Cardiac fibroblast (primary cell): ENCODE results near the gene NME3.

Experiments used
- DNase-seq, 2 donors: peaks; one replicate each; pipeline versions ENCODE4 v3.0.0 to v3.0.0-alpha.2; 2010; ENCODE audit warnings: low read depth in 2 of 2
- H3K4me3 ChIP-seq, 2 donors: replicated peaks in 1 of 2; 1 replicate in 1 of 2; 2 replicates in 1 of 2; pipeline ENCODE4 v1.5.1; 2011; ENCODE audit warnings: low read depth in 2 of 2, low read length in 2 of 2, mild to moderate bottlenecking in 2 of 2, moderate library complexity in 1 of 2
- TF ChIP-seq, protein P1 (sequence below): IDR thresholded peaks from one replicate; pipeline ENCODE4 v1.5.1; 2011; ENCODE audit warnings: low read depth, mild to moderate bottlenecking, low read length, inconsistent platforms

NME3 gene

DNA sequence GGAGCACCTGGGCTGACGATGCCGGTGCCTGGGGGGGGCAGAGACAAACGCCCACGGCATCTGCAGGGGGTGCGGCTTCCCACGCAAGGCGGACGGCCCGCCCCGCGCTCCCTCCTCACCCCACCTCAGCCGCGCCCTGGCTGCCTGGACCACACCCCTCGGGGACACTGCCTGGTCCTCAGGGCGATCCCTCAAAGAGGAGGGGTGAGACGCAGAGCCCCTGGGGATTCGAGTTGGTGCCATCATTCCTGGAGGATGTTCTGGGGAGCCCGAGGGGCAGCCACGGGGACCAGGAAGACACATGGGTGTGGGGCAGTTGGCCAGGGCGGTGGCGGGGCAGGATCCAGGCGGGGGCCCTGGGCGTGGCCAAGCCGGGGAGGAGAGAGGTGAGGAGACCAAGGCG is 18.3 kb upstream of the NME3 start:
- H3K4me3 ChIP-seq: no peak overlapping the region
- no peak for DNase-seq
- TF ChIP-seq, protein P1, sequence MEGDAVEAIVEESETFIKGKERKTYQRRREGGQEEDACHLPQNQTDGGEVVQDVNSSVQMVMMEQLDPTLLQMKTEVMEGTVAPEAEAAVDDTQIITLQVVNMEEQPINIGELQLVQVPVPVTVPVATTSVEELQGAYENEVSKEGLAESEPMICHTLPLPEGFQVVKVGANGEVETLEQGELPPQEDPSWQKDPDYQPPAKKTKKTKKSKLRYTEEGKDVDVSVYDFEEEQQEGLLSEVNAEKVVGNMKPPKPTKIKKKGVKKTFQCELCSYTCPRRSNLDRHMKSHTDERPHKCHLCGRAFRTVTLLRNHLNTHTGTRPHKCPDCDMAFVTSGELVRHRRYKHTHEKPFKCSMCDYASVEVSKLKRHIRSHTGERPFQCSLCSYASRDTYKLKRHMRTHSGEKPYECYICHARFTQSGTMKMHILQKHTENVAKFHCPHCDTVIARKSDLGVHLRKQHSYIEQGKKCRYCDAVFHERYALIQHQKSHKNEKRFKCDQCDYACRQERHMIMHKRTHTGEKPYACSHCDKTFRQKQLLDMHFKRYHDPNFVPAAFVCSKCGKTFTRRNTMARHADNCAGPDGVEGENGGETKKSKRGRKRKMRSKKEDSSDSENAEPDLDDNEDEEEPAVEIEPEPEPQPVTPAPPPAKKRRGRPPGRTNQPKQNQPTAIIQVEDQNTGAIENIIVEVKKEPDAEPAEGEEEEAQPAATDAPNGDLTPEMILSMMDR: no peak

DNA sequence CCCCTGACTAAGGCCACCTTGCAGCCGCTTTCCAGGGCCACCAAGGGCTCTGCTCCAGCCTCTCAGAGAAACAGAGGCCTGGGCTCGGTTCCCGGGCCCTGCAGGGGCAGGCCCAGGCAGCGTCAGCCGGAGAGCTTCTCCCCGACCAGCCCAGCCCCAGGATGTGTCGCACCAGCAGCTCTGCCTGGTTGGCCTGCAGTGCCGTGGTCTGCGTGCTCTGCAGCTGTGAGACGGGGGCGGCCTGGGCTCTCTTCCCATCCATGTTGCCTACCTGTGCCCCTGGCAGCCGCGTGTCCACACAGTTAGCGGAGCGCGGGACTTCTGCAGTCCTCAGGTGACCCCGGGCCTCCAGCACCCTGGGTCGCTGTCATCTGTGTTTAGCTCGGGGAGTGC is 17.4 kb upstream of the NME3 start:
- H3K4me3 ChIP-seq: no peak overlapping the region
- DNase-seq: no peak
- TF ChIP-seq, protein P1: no peak

DNA sequence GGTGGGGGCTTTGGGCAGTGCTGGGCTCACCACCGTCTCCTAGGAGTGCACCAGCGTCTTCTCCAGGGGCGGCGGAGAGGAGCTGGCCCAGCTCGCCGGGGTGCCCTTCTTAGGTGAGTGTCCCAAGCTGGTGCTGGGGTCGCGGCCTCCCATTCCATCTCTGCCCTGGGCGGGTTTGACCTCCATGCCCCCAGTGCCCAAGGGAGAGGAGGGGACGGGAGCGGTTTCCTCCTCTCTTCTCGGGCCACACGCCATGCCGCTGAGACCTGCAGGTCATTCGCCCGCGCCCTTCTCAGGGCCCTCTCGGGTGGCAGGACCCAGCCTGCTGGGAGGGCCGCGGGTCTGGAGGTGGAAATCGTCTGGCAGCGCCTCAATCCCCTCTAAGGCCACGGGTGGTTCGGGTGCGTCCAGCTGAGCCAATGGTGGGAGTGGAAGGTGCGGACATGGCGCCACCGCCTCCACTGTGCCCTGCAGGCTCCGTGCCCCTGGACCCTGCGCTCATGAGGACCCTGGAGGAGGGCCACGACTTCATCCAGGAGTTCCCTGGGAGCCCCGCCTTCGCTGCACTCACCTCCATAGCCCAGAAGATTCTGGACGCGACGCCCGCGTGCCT is 16.9 kb upstream of the NME3 start:
- TF ChIP-seq, protein P1: no peak
- no peak for DNase-seq
- H3K4me3 ChIP-seq: no peak overlapping the region

DNA sequence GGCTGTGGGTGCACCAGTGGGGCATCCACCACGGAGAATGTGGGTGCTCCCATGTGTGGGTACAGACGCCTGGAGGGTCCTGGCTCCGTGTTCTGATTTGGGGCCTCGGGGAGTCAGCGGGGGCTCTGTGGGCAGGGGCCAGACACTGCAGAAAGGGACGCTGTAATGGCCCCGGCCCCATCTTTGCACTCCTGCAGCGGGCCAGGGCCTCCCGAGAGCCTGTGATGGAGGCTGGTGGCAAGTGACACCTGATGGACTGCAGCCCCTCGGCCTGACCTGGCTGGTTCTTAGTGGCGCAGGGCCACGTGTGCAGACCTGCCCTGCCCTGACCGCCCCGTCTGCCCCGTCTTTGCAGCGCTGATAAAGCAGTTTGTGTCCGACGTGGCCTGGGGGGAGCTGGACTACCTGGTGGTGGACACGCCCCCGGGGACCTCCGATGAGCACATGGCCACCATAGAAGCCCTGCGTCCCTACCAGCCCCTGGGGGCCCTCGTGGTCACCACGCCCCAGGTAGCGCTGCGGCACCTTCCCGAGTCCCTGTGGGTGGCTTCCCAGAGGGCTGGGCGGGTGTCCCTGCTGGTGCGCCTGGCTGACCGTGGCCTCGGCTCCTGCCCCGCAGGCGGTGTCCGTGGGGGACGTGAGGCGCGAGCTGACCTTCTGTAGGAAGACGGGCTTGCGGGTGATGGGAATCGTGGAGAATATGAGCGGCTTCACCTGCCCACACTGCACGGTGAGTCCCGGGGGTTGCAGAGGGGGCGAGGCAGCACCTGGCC is 16.2 kb upstream of the NME3 start:
- TF ChIP-seq, protein P1: no peak
- H3K4me3 ChIP-seq: no peak overlapping the region
- no peak for DNase-seq

DNA sequence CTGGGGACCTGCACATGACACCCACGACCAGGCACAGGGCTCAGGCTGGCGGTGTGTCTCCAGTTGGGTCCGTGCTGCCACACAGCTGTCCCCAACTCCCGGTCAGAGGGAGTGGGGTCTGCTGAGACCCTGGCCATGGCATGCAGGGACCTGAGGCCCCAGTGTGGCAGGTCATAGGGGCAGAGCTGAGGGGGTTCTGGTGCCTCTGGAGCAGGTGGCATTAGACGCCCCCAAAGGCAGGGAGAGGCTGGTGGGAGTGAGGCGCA is 15.6 kb upstream of the NME3 start:
- TF ChIP-seq, protein P1: no peak
- no peak for DNase-seq
- H3K4me3 ChIP-seq: no peak overlapping the region

DNA sequence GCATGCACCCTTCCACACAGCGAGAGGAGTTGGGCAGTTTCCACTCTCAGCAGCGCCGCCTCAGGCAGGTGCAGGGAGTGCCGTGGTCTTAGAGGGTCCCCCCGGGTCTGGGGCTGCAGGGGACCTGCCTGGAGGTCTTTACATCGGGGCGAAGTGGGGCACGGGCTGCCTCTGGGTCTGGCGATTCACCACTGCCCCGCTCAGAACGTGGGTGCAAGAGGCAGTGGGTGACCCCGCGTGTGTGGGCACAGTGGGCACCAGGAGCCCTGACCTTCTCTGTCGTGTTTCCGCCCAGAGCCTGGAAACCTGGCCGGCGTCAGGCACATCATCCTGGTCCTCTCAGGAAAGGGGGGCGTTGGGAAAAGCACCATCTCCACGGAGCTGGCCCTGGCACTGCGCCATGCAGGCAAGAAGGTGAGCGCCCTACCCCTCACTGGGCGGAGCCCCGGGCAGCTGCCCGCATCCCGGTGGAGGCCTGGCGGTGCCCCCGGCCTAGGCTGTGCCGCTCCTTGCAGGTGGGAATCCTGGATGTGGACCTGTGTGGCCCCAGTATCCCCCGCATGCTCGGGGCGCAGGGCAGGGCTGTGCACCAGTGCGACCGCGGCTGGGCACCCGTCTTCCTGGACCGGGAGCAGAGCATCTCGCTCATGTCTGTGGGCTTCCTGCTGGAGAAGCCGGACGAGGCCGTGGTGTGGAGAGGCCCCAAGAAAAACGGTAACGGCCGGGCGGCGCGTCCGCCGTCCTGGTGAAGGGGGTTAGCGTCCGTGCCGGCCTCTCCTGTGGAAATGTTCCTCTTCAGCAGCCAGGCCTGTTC is 15.1 kb upstream of the NME3 start:
- H3K4me3 ChIP-seq: no peak overlapping the region
- DNase-seq: no peak

More for the DNA sequence above, 15.1 kb upstream of the NME3 start:
- TF ChIP-seq, protein P1: no peak
